H7 (cell line): ENCODE measurements around the gene CMSS1. TPM values are rescaled to one million over a fixed set of nuclear protein-coding genes. Genes with fewer than 3 reads are reported as not detected.
"Not testable (repeated sequence)": the region's sequence is repeated elsewhere in the genome, so short reads cannot be mapped to it uniquely, and the experiment has no call there.

ENCODE experiments used
- DNase-seq: peaks from one replicate; pipeline ENCODE4 v3.0.0; 2012
- H3K27me3 ChIP-seq: 2 replicates; pipeline ENCODE4 v1.6.0; 2011; ENCODE audit warnings: mild to moderate bottlenecking, low read length; ENCODE audit not compliant: control insufficient read depth, insufficient read depth
- H3K36me3 ChIP-seq: replicated peaks from 2 replicates; pipeline ENCODE4 v1.5.1; 2011; ENCODE audit warnings: low read length; ENCODE audit not compliant: control insufficient read depth, insufficient read depth
- H3K4me3 ChIP-seq: 2 replicates; pipeline ENCODE4 v1.5.1; 2011; ENCODE audit warnings: low read depth, mild to moderate bottlenecking, control low read depth, low read length, moderate library complexity; ENCODE audit not compliant: insufficient read depth
- total RNA-seq: library from RNA; depleted of rRNA; stranded (reverse); fragments of >200 nt; shearing (Covaris generic); gene quantifications from 2 replicates; pipeline ENCODE4 v1.2.3, GENCODE V29; 2014; rRNA removed

CMSS1 gene
- total RNA-seq, 1 experiment from 2014 or later = 44.6 TPM

DNA sequence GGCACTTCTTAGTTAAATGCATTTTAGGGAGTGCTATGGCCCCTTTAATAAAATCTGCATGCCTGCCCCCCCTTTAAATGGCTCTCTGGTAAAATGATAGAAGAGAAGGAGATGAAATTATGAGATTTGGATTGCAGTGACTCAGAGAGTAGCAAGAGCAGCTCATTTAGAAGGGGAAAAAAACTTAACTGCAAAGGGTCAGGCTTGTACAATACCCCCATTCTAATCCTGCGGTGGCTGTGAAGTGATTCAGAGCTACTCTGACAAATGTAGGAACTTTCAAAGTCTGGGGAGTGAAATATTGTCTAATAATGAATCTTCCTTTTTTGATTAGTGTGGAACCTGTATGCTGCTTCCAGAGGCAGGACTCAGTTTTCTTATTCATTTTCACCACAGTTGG lies 399.1 kb downstream of the CMSS1 start:
- H3K27me3 ChIP-seq = no peaks in the 10 kb centered on the region
- no peak overlapping the region for H3K4me3 ChIP-seq
- no peak for DNase-seq
- no peaks in the 10 kb centered on the region for H3K36me3 ChIP-seq

- Histone ChIP-seq H3K36me3 (no peaks in the 10 kb centered on the region), H3K27me3 (no peaks in the 10 kb centered on the region), H3K4me3 (no peak overlapping the region)
- DNase-seq = no peak
Measured at GRCh38 chr3:100221159-100221558, 403.5 kb downstream of the CMSS1 start.

GRCh38 chr3:100225193-100225592 lies 407.5 kb downstream of the CMSS1 start:
- Histone ChIP-seq H3K36me3 (no peaks in the 10 kb centered on the region), H3K27me3 (no peaks in the 10 kb centered on the region), H3K4me3 (no peak overlapping the region)
- no peak for DNase-seq

GRCh38 chr3:100225883-100226282 lies 408.2 kb downstream of the CMSS1 start:
- no peak overlapping the region for H3K4me3 ChIP-seq
- no peak for DNase-seq
- H3K36me3 ChIP-seq = no peaks in the 10 kb centered on the region
- H3K27me3 ChIP-seq = no peaks in the 10 kb centered on the region

GRCh38 chr3:100226712-100227429 lies 409.2 kb downstream of the CMSS1 start:
- Histone ChIP-seq H3K27me3 (no peaks in the 10 kb centered on the region), H3K4me3 (no peak overlapping the region), H3K36me3 (no peaks in the 10 kb centered on the region)
- DNase-seq = no peak

- no peaks in the 10 kb centered on the region for H3K27me3 ChIP-seq
- no peak overlapping the region for H3K4me3 ChIP-seq
- DNase-seq = no peak
- H3K36me3 ChIP-seq = no peaks in the 10 kb centered on the region
Measured at GRCh38 chr3:100227511-100227921, 409.9 kb downstream of the CMSS1 start.

DNA sequence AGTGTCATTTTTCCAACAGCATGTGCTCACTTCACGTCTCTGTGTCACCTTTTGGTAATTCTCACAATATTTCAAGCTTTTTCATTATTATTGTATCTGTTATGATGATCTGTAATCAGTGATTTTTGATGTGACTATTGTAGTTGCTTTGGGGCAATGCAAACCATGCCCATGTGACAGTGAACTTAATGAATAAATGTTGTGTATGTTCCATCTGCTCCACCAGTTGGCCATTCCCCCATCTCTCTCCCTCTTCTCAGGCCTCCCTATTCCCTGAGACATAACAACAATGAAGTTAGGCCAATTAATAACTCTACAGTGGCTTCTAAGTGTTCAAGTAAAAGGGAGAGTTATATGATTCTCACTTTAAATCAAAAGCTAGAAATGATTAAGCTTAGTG lies 410.6 kb downstream of the CMSS1 start:
- H3K36me3 ChIP-seq = no peaks in the 10 kb centered on the region
- no peak for DNase-seq
- no peak overlapping the region for H3K4me3 ChIP-seq
- H3K27me3 ChIP-seq = no peaks in the 10 kb centered on the region

DNA sequence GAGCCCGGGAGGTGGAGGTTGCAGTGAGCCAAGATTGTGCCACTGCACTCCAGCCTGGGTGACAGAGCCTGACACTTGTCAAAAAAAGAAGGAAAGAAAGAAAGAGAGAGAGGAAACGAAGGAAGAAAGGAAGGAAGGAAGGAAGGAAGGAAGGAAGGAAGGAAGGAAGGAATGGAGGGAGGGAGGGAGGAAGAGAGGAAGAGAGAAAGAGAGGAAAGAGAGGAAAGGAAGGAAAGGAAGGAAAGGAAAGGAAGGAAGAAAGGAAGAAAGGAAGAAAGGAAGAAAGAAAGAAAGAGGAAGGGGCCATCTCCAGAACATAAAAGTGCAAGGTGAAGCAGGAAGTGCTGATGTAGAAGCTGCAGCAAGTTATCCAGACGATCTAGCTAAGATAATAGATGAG lies 411.5 kb downstream of the CMSS1 start:
- H3K4me3 ChIP-seq, DNase-seq, H3K27me3 ChIP-seq, H3K36me3 ChIP-seq: not testable (repeated sequence)

GRCh38 chr3:100230710-100231109 lies 413.0 kb downstream of the CMSS1 start:
- H3K4me3 ChIP-seq = no peak overlapping the region
- no peaks in the 10 kb centered on the region for H3K36me3 ChIP-seq
- H3K27me3 ChIP-seq = no peaks in the 10 kb centered on the region
- no peak for DNase-seq

Other genes starting within 250 kb of the CMSS1 start
- 0.59 and 1.2 TPM in 2 replicates for gene COL8A1, start 179.3 kb upstream of the CMSS1 start, total RNA-seq